Sigmoid colon (tissue), 7 donors: Measurements from ENCODE around the gene AADACL4. TPM values are rescaled to one million over a fixed set of nuclear protein-coding genes. Genes with fewer than 3 reads are reported as not detected.
"Not testable (repeated sequence)": the region's sequence is repeated elsewhere in the genome, so short reads cannot be mapped to it uniquely, and the experiment has no call there.

ENCODE experiments used
- DNase-seq: peaks from one replicate; pipeline ENCODE4 v3.0.0-alpha.2; 2019
- H3K27ac ChIP-seq, 4 donors: fragments of 200-600 bp; sonication (generic); one replicate each; pipeline ENCODE4 v1.5.1; 2016 to 2019; ENCODE audit warnings: mild to moderate bottlenecking in 1 of 4
- H3K27me3 ChIP-seq, 3 donors: fragments of 200-600 bp; sonication (generic); one replicate each; pipeline ENCODE4 v1.5.1; 2019; ENCODE audit warnings: mild to moderate bottlenecking in 1 of 3
- H3K36me3 ChIP-seq, 4 donors: fragments of 200-600 bp; sonication (generic); one replicate each; pipeline ENCODE4 v1.5.1; 2016 to 2019
- H3K4me1 ChIP-seq, 4 donors: fragments of 200-600 bp; sonication (generic); one replicate each; pipeline ENCODE4 v1.5.1; 2017 to 2019
- H3K4me3 ChIP-seq, 4 donors: fragments of 200-600 bp; sonication (generic); one replicate each; pipeline ENCODE4 v1.5.1; 2017 to 2019; ENCODE audit warnings: mild to moderate bottlenecking in 2 of 4, moderate library complexity in 1 of 4
- H3K9me3 ChIP-seq, 4 donors: fragments of 200-600 bp in 3 of 4; sonication (generic) in 3 of 4; one replicate each; pipeline versions ENCODE4 v1.5.1 to v1.6.1; 2013 to 2019
- CTCF ChIP-seq, 4 experiments: fragments of 450-650 bp in 3 of 4; fragments of 200-600 bp in 1 of 4; IDR thresholded peaks; one replicate each; pipeline ENCODE4 v1.5.1; 2016 to 2019; ENCODE audit warnings: antibody characterized with exemption in 4 of 4, mild to moderate bottlenecking in 3 of 4, moderate library complexity in 2 of 4
- EP300 ChIP-seq, 4 donors: sonication (generic); formaldehyde crosslinking; IDR thresholded peaks; one replicate each; pipeline ENCODE4 v1.6.1; 2017; ENCODE audit warnings: antibody characterized with exemption in 4 of 4
- POLR2A ChIP-seq, 2 donors: fragments of 450-650 bp; IDR thresholded peaks; one replicate each; pipeline ENCODE4 v1.6.1; 2016; ENCODE audit warnings: antibody characterized with exemption in 2 of 2, mild to moderate bottlenecking in 2 of 2, moderate library complexity in 2 of 2
- POLR2AphosphoS5 ChIP-seq, 4 donors: sonication (generic); formaldehyde crosslinking; IDR thresholded peaks; one replicate each; pipeline ENCODE4 v1.6.1; 2017; ENCODE audit warnings: antibody characterized with exemption in 4 of 4
- WGBS, 2 donors: extraction: QIAGEN DNeasy Blood & Tissue Kit; methylation state at CpG; one replicate each; pipeline ENCODE4 v1.1.7; 2013; 5-methylcytosine and 5-hydroxymethylcytosine counted together
- intact Hi-C: fragments of 100-400 bp; cut with DNase I; formaldehyde crosslinking; loops from one replicate; pipeline ENCODE4 v1.15.1; 2023
- polyA plus RNA-seq, 3 donors: library from polyadenylated mRNA; stranded (reverse); fragments of 200-250 nt; gene quantifications; one replicate each; pipeline ENCODE4 v1.2.3, GENCODE V29; 2013
- total RNA-seq, 4 donors: library from RNA; depleted of rRNA; stranded (reverse); fragments of >200 nt; gene quantifications; one replicate each; pipeline ENCODE4 v1.1.0, GENCODE V29; 2016
- donor health status: healthy with polysubstance abuse.
- donor health status: Bipolar disorder and iron deficiency.
- donor health status: healthy.

Gene AADACL4
- total and polyA plus RNA-seq, 7 donors: 0.04 TPM; not detected in 6

DNA sequence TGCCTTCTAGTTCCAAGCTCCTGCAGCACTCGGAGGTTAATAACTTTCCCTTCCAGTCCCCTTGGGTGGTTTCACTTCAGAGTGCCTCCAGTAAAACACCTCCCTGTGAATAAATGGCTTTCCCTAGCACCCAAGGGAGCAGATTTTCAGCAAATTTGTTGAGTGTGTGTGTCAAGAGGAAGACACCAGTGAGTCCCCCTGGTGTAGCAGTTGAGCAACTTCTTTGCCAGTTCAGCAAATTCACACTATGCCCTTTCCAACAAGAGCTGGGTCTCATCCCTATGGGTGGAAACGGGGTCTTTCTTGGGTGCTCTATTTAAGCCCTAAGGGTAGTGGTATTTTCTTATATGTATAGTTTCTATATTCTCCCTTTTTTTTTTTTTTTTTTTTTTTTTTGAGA is 806 bp upstream of the AADACL4 start:
- no peaks in the 10 kb centered on the region for H3K36me3 ChIP-seq
- no peak overlapping the region for H3K27ac ChIP-seq
- H3K27me3 ChIP-seq: no peaks in the 10 kb centered on the region
- H3K9me3 ChIP-seq: peaks cover 0 to 10% (median 1%) of the 10 kb centered on the region in 4 donors
- DNase-seq: no peak
- intact Hi-C loops: no loop called here
- WGBS, 2 donors: 96% methylated on average over 2 of the region's 2 CpGs
- TF ChIP-seq POLR2A (IDR thresholded peaks at IDR 0.05) (no peak), EP300 (IDR thresholded peaks at IDR 0.05) (no peak)
- no peaks in the 10 kb centered on the region for H3K4me1 ChIP-seq
- no peak overlapping the region for H3K4me3 ChIP-seq

DNA sequence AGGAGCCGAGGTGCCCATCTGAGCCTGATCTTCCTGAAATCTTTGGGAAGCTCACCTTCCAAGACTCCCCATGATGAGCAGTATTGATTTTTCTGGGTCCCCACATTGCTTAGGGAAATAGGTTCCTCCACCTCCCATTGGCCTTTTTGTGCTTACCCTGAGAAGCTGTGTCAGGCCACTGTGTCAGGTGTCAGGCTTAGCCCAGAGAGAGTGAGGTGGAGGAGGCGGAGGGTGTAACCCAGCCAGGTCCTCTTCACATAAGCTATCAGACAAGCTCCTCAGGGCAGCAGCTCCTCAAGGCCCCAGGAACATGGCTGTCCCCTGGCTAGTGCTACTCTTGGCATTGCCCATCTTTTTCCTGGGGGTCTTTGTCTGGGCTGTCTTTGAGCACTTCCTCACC is 352 bp downstream of the AADACL4 start:
- DNase-seq: no peak
- Histone ChIP-seq H3K4me1 (no peaks in the 10 kb centered on the region), H3K4me3 (no peak overlapping the region), H3K9me3 (peaks cover 0 to 10% (median 1%) of the 10 kb centered on the region in 4 donors), H3K36me3 (no peaks in the 10 kb centered on the region), H3K27ac (no peak overlapping the region), H3K27me3 (no peaks in the 10 kb centered on the region)
- WGBS, 2 donors: 92 to 93% methylated on average over 2 of the region's 2 CpGs
- TF ChIP-seq POLR2AphosphoS5 (IDR thresholded peaks at IDR 0.05) (no peak), POLR2A (IDR thresholded peaks at IDR 0.05) (no peak), EP300 (IDR thresholded peaks at IDR 0.05) (no peak), CTCF (IDR thresholded peaks at IDR 0.05) (no peak)
- intact Hi-C loops: no loop called here

DNA sequence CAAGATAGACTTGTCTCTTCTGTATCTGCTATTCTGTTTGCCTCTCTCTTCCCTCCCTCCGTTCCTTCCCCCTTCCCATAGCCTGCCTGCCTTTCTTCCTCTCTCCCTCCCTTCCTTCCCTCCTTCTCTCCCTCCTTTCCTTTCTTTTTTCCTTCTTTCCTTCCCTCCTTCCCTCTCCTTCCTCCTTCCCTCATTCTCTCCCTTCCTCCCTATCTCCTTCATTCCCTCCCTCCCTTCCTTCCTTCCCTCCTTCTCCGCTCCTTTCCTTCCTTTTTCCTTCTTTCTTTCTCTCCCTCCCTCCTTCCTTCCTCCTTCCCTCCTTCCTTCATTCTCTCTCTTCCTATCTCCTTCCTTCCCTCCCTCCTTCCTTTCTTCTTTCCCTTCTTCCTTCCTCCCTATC is 944 bp downstream of the AADACL4 start:
- Histone ChIP-seq H3K4me1 (no peaks in the 10 kb centered on the region), H3K36me3 (no peaks in the 10 kb centered on the region), H3K9me3 (peaks cover 0 to 10% (median 0%) of the 10 kb centered on the region in 4 donors), H3K4me3 (no peak overlapping the region), H3K27me3 (no peaks in the 10 kb centered on the region), H3K27ac (no peak overlapping the region)
- DNase-seq: no peak
- intact Hi-C loops: no loop called here
- 88 to 93% methylated on average over 2 of the region's 2 CpGs for WGBS, 2 donors
- TF ChIP-seq POLR2AphosphoS5 (IDR thresholded peaks at IDR 0.05) (no peak), EP300 (IDR thresholded peaks at IDR 0.05) (no peak), POLR2A (IDR thresholded peaks at IDR 0.05) (no peak), CTCF (IDR thresholded peaks at IDR 0.05) (no peak)

- DNase-seq, H3K4me3 ChIP-seq, H3K27me3 ChIP-seq, H3K36me3 ChIP-seq, intact Hi-C loops, H3K9me3 ChIP-seq, H3K27ac ChIP-seq, H3K4me1 ChIP-seq: not testable (repeated sequence)
- 92 to 95% methylated on average over 9 of the region's 9 CpGs for WGBS, 2 donors
Observed at GRCh38 chr1:12645401-12645800, 1.5 kb downstream of the AADACL4 start.

DNA sequence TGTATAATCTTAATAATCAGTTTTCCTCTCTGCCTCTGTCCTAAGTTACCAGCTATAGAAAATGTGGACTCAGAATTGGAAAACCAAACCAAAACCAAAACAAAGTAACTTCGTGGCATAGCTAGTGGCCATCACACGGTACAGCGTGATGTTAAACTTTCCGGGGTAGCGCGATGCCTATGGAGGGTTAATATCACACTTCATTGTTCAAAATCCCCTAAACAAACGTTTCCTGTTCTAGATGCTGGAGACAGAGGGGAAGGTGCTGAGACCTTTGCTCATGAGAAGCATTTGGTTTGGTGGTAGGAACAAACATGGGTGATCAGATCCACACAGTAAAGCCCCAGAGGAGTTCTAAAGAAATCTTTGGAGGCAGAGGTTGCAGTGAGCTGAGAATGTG is 4.9 kb downstream of the AADACL4 start:
- H3K27me3 ChIP-seq: no peaks in the 10 kb centered on the region
- no peaks in the 10 kb centered on the region for H3K36me3 ChIP-seq
- H3K27ac ChIP-seq: no peak overlapping the region
- no peak for TF ChIP-seq CTCF (IDR thresholded peaks at IDR 0.05)
- TF ChIP-seq POLR2AphosphoS5 (IDR thresholded peaks at IDR 0.05): no peak
- TF ChIP-seq POLR2A (IDR thresholded peaks at IDR 0.05): no peak
- TF ChIP-seq EP300 (IDR thresholded peaks at IDR 0.05): no peak
- H3K9me3 ChIP-seq: no peaks in the 10 kb centered on the region
- DNase-seq: no peak
- WGBS, 2 donors: 82 to 85% methylated on average over 7 of the region's 7 CpGs
- intact Hi-C loops: no loop called here
- H3K4me3 ChIP-seq: no peak overlapping the region
- peaks cover 0 to 10% (median 0%) of the 10 kb centered on the region in 4 donors for H3K4me1 ChIP-seq

DNA sequence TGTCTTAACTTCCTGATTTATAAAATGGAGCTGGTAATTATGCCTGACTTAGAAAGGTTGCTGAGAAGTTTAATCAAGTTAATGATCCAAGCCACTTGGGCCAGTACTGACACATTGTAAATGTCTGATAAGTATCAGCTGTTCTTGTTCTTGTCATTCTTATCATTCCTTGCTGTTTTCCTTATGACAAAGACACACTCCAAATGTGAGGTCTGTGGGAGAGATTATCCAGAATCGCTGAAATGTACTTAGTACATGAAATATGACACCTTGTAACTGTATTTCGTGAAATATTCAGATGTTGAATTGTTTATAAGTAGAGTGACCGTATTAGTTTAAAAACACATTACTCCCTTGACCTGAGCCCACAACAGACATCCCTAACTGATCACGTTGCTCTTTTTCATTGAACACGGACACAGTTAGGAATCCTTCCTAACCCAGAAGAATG is 6.1 kb downstream of the AADACL4 start:
- intact Hi-C loops: loop anchor here (10.0 kb wide), 1 partner anchor 515 kb away; no protein-coding TSS in a partner anchor
- WGBS, 2 donors: 73 to 83% methylated on average over 5 of the region's 5 CpGs
- TF ChIP-seq POLR2A (IDR thresholded peaks at IDR 0.05) (no peak), POLR2AphosphoS5 (IDR thresholded peaks at IDR 0.05) (peak in 3 of 4 donors; percentile 29 to 71 (median 61))

More for the DNA sequence above, 6.1 kb downstream of the AADACL4 start:
- H3K27me3 ChIP-seq: no peaks in the 10 kb centered on the region
- no peak for DNase-seq
- no peak overlapping the region for H3K4me3 ChIP-seq
- no peak overlapping the region for H3K27ac ChIP-seq
- H3K36me3 ChIP-seq: no peaks in the 10 kb centered on the region
- no peaks in the 10 kb centered on the region for H3K9me3 ChIP-seq
- peaks cover 0 to 10% (median 0%) of the 10 kb centered on the region in 4 donors for H3K4me1 ChIP-seq
